Measurements from ENCODE around the gene MRPL47. TPM values are rescaled to one million over a fixed set of nuclear protein-coding genes. Genes with fewer than 3 reads are reported as not detected.

Gene MRPL47
- total and polyA plus RNA-seq, 2 of the 13 experiments (the other 11 are each of a cell fraction or from before 2014, with no cell fraction given): 36.1 to 83.8 TPM

DNA sequence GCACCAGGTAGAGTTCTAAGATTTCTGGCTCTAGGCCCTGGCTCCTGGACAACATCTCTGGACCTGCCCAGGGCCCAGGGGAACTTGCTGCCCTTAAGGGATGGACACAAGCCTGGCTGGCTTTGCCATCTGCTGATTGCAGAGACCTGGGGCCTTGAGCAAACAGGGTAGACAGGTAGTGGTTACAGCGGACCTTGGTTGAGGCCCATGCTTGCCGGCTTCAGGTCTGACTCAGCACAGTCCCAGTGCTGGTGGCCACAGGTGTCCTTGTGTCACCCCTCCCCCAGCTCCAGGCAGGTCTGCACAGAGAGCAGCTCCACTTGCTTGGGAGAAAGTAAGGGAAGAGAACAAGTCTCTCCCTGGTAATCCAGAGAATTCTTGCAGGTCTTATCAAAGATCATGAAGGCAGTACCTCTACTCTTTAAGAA is 57.6 kb downstream of the MRPL47 start (continued):
- TF ChIP-seq, protein P1, sequence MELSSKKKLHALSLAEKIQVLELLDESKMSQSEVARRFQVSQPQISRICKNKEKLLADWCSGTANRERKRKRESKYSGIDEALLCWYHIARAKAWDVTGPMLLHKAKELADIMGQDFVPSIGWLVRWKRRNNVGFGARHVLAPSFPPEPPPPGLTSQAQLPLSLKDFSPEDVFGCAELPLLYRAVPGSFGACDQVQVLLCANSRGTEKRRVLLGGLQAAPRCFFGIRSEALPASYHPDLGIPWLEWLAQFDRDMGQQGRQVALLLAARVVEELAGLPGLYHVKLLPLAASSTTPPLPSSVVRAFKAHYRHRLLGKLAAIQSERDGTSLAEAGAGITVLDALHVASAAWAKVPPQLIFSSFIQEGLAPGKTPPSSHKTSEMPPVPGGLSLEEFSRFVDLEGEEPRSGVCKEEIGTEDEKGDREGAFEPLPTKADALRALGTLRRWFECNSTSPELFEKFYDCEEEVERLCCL (CRISPR knock-in tag; IDR thresholded peaks at IDR 0.05; ENCODE audit: borderline replicate concordance): no peak
- TF ChIP-seq ZEB1 (IDR thresholded peaks at IDR 0.05; ENCODE audit: insufficient replicate concordance, low read depth) (peak; percentile 42), ZBTB20 (CRISPR knock-in tag; IDR thresholded peaks at IDR 0.05; ENCODE audit: borderline replicate concordance, low read depth) (no peak), MAFK (conservative IDR thresholded peaks at IDR 0.05 in 1 of 2, IDR thresholded peaks at IDR 0.05 in 1 of 2; ENCODE audit: low read length in 2 of 2) (peak in 1 of 2 experiments; percentile 46; a peak in 1 of 4 replicates), ZMYM4 (CRISPR knock-in tag; IDR thresholded peaks at IDR 0.05) (no peak), ARHGAP35 (CRISPR knock-in tag; IDR thresholded peaks at IDR 0.05; ENCODE audit: borderline replicate concordance) (no peak), ZNF644 (CRISPR knock-in tag; IDR thresholded peaks at IDR 0.05; ENCODE audit: low read depth) (peak; percentile 68; the same call in 1 of the 2 replicates), FOSL2 (CRISPR knock-in tag; IDR thresholded peaks at IDR 0.05) (peak; percentile 80), ZNF124 (CRISPR knock-in tag; IDR thresholded peaks at IDR 0.05) (no peak), SIX1 (CRISPR knock-in tag; IDR thresholded peaks at IDR 0.05; ENCODE audit: borderline replicate concordance) (no peak), XRCC5 (optimal IDR thresholded peaks at IDR 0.05; ENCODE audit: low read length) (no peak), ZNF224 (CRISPR knock-in tag; IDR thresholded peaks at IDR 0.05) (no peak)
- TF ChIP-seq, protein P2, sequence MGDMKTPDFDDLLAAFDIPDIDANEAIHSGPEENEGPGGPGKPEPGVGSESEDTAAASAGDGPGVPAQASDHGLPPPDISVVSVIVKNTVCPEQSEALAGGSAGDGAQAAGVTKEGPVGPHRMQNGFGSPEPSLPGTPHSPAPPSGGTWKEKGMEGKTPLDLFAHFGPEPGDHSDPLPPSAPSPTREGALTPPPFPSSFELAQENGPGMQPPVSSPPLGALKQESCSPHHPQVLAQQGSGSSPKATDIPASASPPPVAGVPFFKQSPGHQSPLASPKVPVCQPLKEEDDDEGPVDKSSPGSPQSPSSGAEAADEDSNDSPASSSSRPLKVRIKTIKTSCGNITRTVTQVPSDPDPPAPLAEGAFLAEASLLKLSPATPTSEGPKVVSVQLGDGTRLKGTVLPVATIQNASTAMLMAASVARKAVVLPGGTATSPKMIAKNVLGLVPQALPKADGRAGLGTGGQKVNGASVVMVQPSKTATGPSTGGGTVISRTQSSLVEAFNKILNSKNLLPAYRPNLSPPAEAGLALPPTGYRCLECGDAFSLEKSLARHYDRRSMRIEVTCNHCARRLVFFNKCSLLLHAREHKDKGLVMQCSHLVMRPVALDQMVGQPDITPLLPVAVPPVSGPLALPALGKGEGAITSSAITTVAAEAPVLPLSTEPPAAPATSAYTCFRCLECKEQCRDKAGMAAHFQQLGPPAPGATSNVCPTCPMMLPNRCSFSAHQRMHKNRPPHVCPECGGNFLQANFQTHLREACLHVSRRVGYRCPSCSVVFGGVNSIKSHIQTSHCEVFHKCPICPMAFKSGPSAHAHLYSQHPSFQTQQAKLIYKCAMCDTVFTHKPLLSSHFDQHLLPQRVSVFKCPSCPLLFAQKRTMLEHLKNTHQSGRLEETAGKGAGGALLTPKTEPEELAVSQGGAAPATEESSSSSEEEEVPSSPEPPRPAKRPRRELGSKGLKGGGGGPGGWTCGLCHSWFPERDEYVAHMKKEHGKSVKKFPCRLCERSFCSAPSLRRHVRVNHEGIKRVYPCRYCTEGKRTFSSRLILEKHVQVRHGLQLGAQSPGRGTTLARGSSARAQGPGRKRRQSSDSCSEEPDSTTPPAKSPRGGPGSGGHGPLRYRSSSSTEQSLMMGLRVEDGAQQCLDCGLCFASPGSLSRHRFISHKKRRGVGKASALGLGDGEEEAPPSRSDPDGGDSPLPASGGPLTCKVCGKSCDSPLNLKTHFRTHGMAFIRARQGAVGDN (CRISPR knock-in tag; IDR thresholded peaks at IDR 0.05): peak; percentile 32; the same call in 1 of the 2 replicates
- TF ChIP-seq, protein P3, sequence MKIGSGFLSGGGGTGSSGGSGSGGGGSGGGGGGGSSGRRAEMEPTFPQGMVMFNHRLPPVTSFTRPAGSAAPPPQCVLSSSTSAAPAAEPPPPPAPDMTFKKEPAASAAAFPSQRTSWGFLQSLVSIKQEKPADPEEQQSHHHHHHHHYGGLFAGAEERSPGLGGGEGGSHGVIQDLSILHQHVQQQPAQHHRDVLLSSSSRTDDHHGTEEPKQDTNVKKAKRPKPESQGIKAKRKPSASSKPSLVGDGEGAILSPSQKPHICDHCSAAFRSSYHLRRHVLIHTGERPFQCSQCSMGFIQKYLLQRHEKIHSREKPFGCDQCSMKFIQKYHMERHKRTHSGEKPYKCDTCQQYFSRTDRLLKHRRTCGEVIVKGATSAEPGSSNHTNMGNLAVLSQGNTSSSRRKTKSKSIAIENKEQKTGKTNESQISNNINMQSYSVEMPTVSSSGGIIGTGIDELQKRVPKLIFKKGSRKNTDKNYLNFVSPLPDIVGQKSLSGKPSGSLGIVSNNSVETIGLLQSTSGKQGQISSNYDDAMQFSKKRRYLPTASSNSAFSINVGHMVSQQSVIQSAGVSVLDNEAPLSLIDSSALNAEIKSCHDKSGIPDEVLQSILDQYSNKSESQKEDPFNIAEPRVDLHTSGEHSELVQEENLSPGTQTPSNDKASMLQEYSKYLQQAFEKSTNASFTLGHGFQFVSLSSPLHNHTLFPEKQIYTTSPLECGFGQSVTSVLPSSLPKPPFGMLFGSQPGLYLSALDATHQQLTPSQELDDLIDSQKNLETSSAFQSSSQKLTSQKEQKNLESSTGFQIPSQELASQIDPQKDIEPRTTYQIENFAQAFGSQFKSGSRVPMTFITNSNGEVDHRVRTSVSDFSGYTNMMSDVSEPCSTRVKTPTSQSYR (CRISPR knock-in tag; IDR thresholded peaks at IDR 0.05; ENCODE audit: borderline replicate concordance): peak; percentile 86
- TF ChIP-seq, protein P4, sequence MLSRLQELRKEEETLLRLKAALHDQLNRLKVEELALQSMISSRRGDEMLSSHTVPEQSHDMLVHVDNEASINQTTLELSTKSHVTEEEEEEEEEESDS (CRISPR knock-in tag; IDR thresholded peaks at IDR 0.05; ENCODE audit: borderline replicate concordance): no peak
- TF ChIP-seq, protein P5, sequence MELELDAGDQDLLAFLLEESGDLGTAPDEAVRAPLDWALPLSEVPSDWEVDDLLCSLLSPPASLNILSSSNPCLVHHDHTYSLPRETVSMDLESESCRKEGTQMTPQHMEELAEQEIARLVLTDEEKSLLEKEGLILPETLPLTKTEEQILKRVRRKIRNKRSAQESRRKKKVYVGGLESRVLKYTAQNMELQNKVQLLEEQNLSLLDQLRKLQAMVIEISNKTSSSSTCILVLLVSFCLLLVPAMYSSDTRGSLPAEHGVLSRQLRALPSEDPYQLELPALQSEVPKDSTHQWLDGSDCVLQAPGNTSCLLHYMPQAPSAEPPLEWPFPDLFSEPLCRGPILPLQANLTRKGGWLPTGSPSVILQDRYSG (CRISPR knock-in tag; IDR thresholded peaks at IDR 0.05): no peak
- TF ChIP-seq, protein P6, sequence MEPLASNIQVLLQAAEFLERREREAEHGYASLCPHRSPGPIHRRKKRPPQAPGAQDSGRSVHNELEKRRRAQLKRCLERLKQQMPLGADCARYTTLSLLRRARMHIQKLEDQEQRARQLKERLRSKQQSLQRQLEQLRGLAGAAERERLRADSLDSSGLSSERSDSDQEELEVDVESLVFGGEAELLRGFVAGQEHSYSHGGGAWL (CRISPR knock-in tag; IDR thresholded peaks at IDR 0.05): no peak
- TF ChIP-seq, protein P7, sequence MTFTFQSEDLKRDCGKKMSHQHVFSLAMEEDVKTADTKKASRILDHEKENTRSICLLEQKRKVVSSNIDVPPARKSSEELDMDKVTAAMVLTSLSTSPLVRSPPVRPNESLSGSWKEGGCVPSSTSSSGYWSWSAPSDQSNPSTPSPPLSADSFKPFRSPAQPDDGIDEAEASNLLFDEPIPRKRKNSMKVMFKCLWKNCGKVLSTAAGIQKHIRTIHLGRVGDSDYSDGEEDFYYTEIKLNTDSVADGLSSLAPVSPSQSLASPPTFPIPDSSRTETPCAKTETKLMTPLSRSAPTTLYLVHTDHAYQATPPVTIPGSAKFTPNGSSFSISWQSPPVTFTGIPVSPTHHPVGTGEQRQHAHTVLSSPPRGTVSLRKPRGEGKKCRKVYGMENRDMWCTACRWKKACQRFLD (CRISPR knock-in tag; IDR thresholded peaks at IDR 0.05; ENCODE audit: borderline replicate concordance): no peak
